ENCODE results near the gene GAP43.

The GAP43 gene

GRCh38 chr3:115627180-115628074 is 4.1 kb downstream of the GAP43 start:
- DNase-seq (ENCODE audit: low read depth), result no peak

GRCh38 chr3:115628075-115628412 is 4.7 kb downstream of the GAP43 start:
- DNase-seq (ENCODE audit: low read depth), result no peak

- DNase-seq (ENCODE audit: low read depth), result no peak
Measured at GRCh38 chr3:115630850-115631249, 7.5 kb downstream of the GAP43 start.

GRCh38 chr3:115632026-115632425 is 8.7 kb downstream of the GAP43 start:
- DNase-seq (ENCODE audit: low read depth), result no peak

GRCh38 chr3:115633467-115633866 is 10.2 kb downstream of the GAP43 start:
- DNase-seq (ENCODE audit: low read depth), result no peak

GRCh38 chr3:115634052-115634451 is 10.7 kb downstream of the GAP43 start:
- DNase-seq (ENCODE audit: low read depth), result no peak

- no peak for DNase-seq (ENCODE audit: low read depth)
Measured at GRCh38 chr3:115635406-115635805, 12.1 kb downstream of the GAP43 start.

- no peak for DNase-seq (ENCODE audit: low read depth)
Measured at GRCh38 chr3:115638241-115638640, 14.9 kb downstream of the GAP43 start.

GRCh38 chr3:115638991-115639390 is 15.7 kb downstream of the GAP43 start:
- no peak for DNase-seq (ENCODE audit: low read depth)

GRCh38 chr3:115644391-115644790 is 21.1 kb downstream of the GAP43 start:
- DNase-seq (ENCODE audit: low read depth), result no peak

- DNase-seq (ENCODE audit: low read depth), result no peak
Measured at GRCh38 chr3:115646027-115646690, 22.8 kb downstream of the GAP43 start.

- no peak for DNase-seq (ENCODE audit: low read depth)
Measured at GRCh38 chr3:115648559-115648958, 25.2 kb downstream of the GAP43 start.

- no peak for DNase-seq (ENCODE audit: low read depth)
Measured at GRCh38 chr3:115651087-115651486, 27.8 kb downstream of the GAP43 start.

- no peak for DNase-seq (ENCODE audit: low read depth)
Measured at GRCh38 chr3:115651599-115651998, 28.3 kb downstream of the GAP43 start.

- DNase-seq (ENCODE audit: low read depth), result no peak
Measured at GRCh38 chr3:115652738-115653137, 29.4 kb downstream of the GAP43 start.

GRCh38 chr3:115655761-115656282 is 32.5 kb downstream of the GAP43 start:
- no peak for DNase-seq (ENCODE audit: low read depth)

GRCh38 chr3:115657168-115657567 is 33.9 kb downstream of the GAP43 start:
- DNase-seq (ENCODE audit: low read depth), result no peak

GRCh38 chr3:115658032-115658336 is 34.7 kb downstream of the GAP43 start:
- DNase-seq (ENCODE audit: low read depth), result no peak

GRCh38 chr3:115658337-115659181 is 35.2 kb downstream of the GAP43 start:
- peak; percentile 46 for DNase-seq (ENCODE audit: low read depth)

GRCh38 chr3:115659253-115660220 is 36.2 kb downstream of the GAP43 start:
- DNase-seq (ENCODE audit: low read depth), result no peak

GRCh38 chr3:115660646-115661337 is 37.5 kb downstream of the GAP43 start:
- no peak for DNase-seq (ENCODE audit: low read depth)
